Activated T-cell treated with anti-CD3 and anti-CD28 coated beads for 1 hour (primary cell): ENCODE data around the gene CDC20B.
"Not testable (repeated sequence)": the region's sequence is repeated elsewhere in the genome, so short reads cannot be mapped to it uniquely, and the experiment has no call there.

Experiments
- DNase-seq: peaks from one replicate; pipeline ENCODE4 v3.0.0-alpha.2; 2020; ENCODE audit warnings: low read depth

Gene CDC20B

GRCh38 chr5:55160493-55161209, 12.3 kb downstream of the CDC20B start:
- DNase-seq, result no peak

GRCh38 chr5:55159763-55160492, 13.0 kb downstream of the CDC20B start, which contains the start of gene GPX8:
GPX8 (plus strand) TSS chr5:55160171; CDS start chr5:55160193, 22 bp downstream.
- DNase-seq, result no peak

GRCh38 chr5:55154873-55155272, 18.1 kb downstream of the CDC20B start:
- no peak for DNase-seq

- no peak for DNase-seq
These were observed 20.8 kb downstream of the CDC20B start for GRCh38 chr5:55151923-55152842.

GRCh38 chr5:55149308-55149795, 23.6 kb downstream of the CDC20B start:
- DNase-seq, result no peak

GRCh38 chr5:55146543-55147151, 26.3 kb downstream of the CDC20B start:
- peak; percentile 70 for DNase-seq

- no peak for DNase-seq
These were observed 26.9 kb downstream of the CDC20B start for GRCh38 chr5:55146080-55146479.

GRCh38 chr5:55143624-55144023, 29.4 kb downstream of the CDC20B start:
- no peak for DNase-seq

- no peak for DNase-seq
These were observed 30.9 kb downstream of the CDC20B start for GRCh38 chr5:55141945-55142690.

- DNase-seq, result no peak
These were observed 31.9 kb downstream of the CDC20B start for GRCh38 chr5:55140908-55141665.

GRCh38 chr5:55136521-55136920, 36.5 kb downstream of the CDC20B start:
- no peak for DNase-seq

- no peak for DNase-seq
These were observed 38.8 kb downstream of the CDC20B start for GRCh38 chr5:55134053-55134722.

- DNase-seq, result no peak
These were observed 49.6 kb downstream of the CDC20B start for GRCh38 chr5:55123365-55123764.

GRCh38 chr5:55114061-55114460, 58.9 kb downstream of the CDC20B start:
- no peak for DNase-seq

- DNase-seq, result no peak
These were observed 59.6 kb downstream of the CDC20B start for GRCh38 chr5:55113327-55113726.

GRCh38 chr5:55110217-55110616, 62.8 kb downstream of the CDC20B start:
- DNase-seq, result no peak

GRCh38 chr5:55108661-55109060, 64.3 kb downstream of the CDC20B start:
- no peak for DNase-seq

GRCh38 chr5:55105976-55106375, 67.0 kb downstream of the CDC20B start:
- not testable (repeated sequence) for DNase-seq

- DNase-seq, result no peak
These were observed 67.9 kb downstream of the CDC20B start for GRCh38 chr5:55104946-55105701.
